ENCODE data around the gene LPP.
A peak's percentile ranks its signal among the peaks of the same experiment; 100 is the strongest.

The LPP gene

GRCh38 chr3:188152660-188153436, 1.1 kb upstream of the LPP start:
- Histone ChIP-seq H3K36me3 (replicated peaks; ENCODE audit: insufficient read depth, low read length) (no peaks in the 10 kb centered on the region), H3K4me3 (ENCODE audit: low read length) (peak overlapping the region; percentile 87), H2AFZ (ENCODE audit: low read length) (peak overlapping the region; percentile 99), H3K9me3 (replicated peaks; ENCODE audit: insufficient read depth, low read length) (no peaks in the 10 kb centered on the region), H3K4me1 (ENCODE audit: low read length) (no peaks in the 10 kb centered on the region), H3K27ac (ENCODE audit: low read length) (no peak overlapping the region), H3K9ac (ENCODE audit: low read length) (no peak overlapping the region), H3F3A (ENCODE audit: insufficient read depth, low read length) (no peaks in the 10 kb centered on the region; the same call in 1 of the 2 replicates), H4K20me1 (ENCODE audit: insufficient read depth, low read length) (no peaks in the 10 kb centered on the region), H3K27me3 (replicated peaks; ENCODE audit: insufficient read depth, low read length) (no peaks in the 10 kb centered on the region), H3K4me2 (ENCODE audit: low read depth, low read length) (peak overlapping the region; percentile 94), H3K79me2 (ENCODE audit: low read length) (no peaks in the 10 kb centered on the region), H3K9me2 (replicated peaks; ENCODE audit: insufficient read depth, low read length) (no peaks in the 10 kb centered on the region)
- no peak for DNase-seq
- TF ChIP-seq EZH2phosphoT487 (IDR thresholded peaks at IDR 0.05; ENCODE audit: low read length), result no peak

GRCh38 chr3:188153437-188154013, 432 bp upstream of the LPP start:
- Histone ChIP-seq H3K27me3 (replicated peaks; ENCODE audit: insufficient read depth, low read length) (no peaks in the 10 kb centered on the region), H4K20me1 (ENCODE audit: insufficient read depth, low read length) (no peaks in the 10 kb centered on the region), H3K27ac (ENCODE audit: low read length) (no peak overlapping the region), H3K4me1 (ENCODE audit: low read length) (no peaks in the 10 kb centered on the region), H3F3A (ENCODE audit: insufficient read depth, low read length) (no peaks in the 10 kb centered on the region; the same call in 1 of the 2 replicates), H3K9me2 (replicated peaks; ENCODE audit: insufficient read depth, low read length) (no peaks in the 10 kb centered on the region), H2AFZ (ENCODE audit: low read length) (peak overlapping the region; percentile 99), H3K9ac (ENCODE audit: low read length) (peak overlapping the region; percentile 42; the same call in 1 of the 2 replicates), H3K4me3 (ENCODE audit: low read length) (peak overlapping the region; percentile 87), H3K79me2 (ENCODE audit: low read length) (no peaks in the 10 kb centered on the region), H3K9me3 (replicated peaks; ENCODE audit: insufficient read depth, low read length) (no peaks in the 10 kb centered on the region), H3K36me3 (replicated peaks; ENCODE audit: insufficient read depth, low read length) (no peaks in the 10 kb centered on the region), H3K4me2 (ENCODE audit: low read depth, low read length) (peak overlapping the region; percentile 94)
- no peak for TF ChIP-seq EZH2phosphoT487 (IDR thresholded peaks at IDR 0.05; ENCODE audit: low read length)
- no peak for TF ChIP-seq CTCF (IDR thresholded peaks at IDR 0.05; ENCODE audit: low read length)
- TF ChIP-seq EZH2 (optimal IDR thresholded peaks at IDR 0.05; ENCODE audit: low read depth, low read length), result no peak
- DNase-seq, result no peak

DNA sequence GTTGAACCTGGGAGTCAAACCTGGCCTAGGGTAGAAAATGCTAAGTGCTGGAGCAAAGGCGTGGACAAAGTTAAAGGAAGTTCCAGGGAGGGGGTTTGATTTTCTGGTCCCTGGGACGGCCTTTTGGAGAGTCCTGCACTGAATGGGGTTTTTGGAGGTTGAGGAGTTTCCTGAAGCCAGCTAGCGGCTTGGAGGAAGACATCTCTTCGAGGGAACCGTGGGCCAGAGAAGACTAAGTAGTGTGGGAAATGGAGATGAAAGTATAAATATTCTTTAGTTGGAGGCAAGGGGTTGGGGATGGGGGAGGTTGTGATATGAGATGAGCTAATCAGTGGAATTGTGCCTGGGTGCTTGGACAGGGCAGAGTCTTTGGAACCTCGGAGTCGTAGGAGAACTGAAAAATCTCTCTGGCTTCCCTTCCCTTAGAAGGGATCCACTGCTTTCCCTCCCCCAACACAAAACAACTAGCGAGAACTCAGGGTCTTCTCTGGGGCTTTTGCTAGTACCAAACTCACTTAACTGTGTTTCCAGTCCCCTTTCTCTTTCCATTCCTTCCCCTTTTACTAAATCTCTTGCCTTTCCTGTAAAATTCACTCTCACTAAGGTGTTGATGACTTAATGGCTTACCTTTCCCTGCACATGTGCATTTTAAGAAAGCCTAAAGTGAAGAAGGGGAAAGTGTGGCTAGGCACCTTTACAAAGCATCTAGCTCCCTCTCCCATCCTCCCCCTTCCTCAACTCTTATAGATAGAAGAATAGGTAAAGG, 1.0 kb downstream of the LPP start:
- no peak overlapping the region for H3K9ac ChIP-seq (ENCODE audit: low read length)
- no peaks in the 10 kb centered on the region; the same call in 1 of the 2 replicates for H3F3A ChIP-seq (ENCODE audit: insufficient read depth, low read length)
- H3K27me3 ChIP-seq (replicated peaks; ENCODE audit: insufficient read depth, low read length), result no peaks in the 10 kb centered on the region
- peak overlapping the region; percentile 94 for H3K4me2 ChIP-seq (ENCODE audit: low read depth, low read length)
- no peaks in the 10 kb centered on the region for H3K9me2 ChIP-seq (replicated peaks; ENCODE audit: insufficient read depth, low read length)
- no peaks in the 10 kb centered on the region for H4K20me1 ChIP-seq (ENCODE audit: insufficient read depth, low read length)
- H3K9me3 ChIP-seq (replicated peaks; ENCODE audit: insufficient read depth, low read length), result no peaks in the 10 kb centered on the region
- H3K36me3 ChIP-seq (replicated peaks; ENCODE audit: insufficient read depth, low read length), result no peaks in the 10 kb centered on the region
- no peak overlapping the region for H3K27ac ChIP-seq (ENCODE audit: low read length)
- DNase-seq, result no peak
- TF ChIP-seq EZH2 (optimal IDR thresholded peaks at IDR 0.05; ENCODE audit: low read depth, low read length), result no peak
- TF ChIP-seq EZH2phosphoT487 (IDR thresholded peaks at IDR 0.05; ENCODE audit: low read length), result no peak
- TF ChIP-seq CTCF (IDR thresholded peaks at IDR 0.05; ENCODE audit: low read length), result no peak
- no peaks in the 10 kb centered on the region for H3K4me1 ChIP-seq (ENCODE audit: low read length)
- peak overlapping the region; percentile 66; the same call in 1 of the 2 replicates for H2AFZ ChIP-seq (ENCODE audit: low read length)
- H3K4me3 ChIP-seq (ENCODE audit: low read length), result peak overlapping the region; percentile 87; the same call in 1 of the 2 replicates
- H3K79me2 ChIP-seq (ENCODE audit: low read length), result no peaks in the 10 kb centered on the region

All from MM.1S (cell line).